Raji (cell line): Measurements from ENCODE around the gene CRIM1.

ENCODE experiments used
- POLR2A ChIP-seq: IDR thresholded peaks from 2 replicates; pipeline ENCODE4 v1.6.1; 2011; ENCODE audit warnings: low read depth, low read length, control low read depth; ENCODE audit not compliant: insufficient read depth

CRIM1 gene

GRCh38 chr2:36538335-36538734 lies 182.8 kb downstream of the CRIM1 start:
- no peak for TF ChIP-seq POLR2A

DNA sequence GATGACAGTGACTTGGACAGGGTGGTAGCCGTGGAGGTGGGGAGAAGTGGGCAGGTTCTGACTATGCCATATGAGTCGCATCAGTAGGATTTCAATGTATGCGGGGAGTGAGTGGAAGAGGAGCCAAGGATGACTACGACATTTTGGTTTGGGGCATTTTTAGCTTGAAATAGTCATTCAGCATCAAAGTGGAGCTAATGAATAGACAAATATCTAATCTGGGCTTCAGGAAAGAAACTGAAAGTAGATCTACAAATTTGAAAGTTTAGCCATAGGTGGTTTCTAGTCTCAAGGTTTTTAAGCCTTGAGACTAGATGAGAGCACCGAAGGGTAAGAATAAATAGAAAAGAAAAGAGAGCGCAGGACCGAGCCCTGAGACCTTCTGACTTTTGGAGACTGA lies 184.1 kb downstream of the CRIM1 start:
- TF ChIP-seq POLR2A, result no peak

- no peak for TF ChIP-seq POLR2A
Observed at GRCh38 chr2:36540986-36541754, 185.6 kb downstream of the CRIM1 start.

DNA sequence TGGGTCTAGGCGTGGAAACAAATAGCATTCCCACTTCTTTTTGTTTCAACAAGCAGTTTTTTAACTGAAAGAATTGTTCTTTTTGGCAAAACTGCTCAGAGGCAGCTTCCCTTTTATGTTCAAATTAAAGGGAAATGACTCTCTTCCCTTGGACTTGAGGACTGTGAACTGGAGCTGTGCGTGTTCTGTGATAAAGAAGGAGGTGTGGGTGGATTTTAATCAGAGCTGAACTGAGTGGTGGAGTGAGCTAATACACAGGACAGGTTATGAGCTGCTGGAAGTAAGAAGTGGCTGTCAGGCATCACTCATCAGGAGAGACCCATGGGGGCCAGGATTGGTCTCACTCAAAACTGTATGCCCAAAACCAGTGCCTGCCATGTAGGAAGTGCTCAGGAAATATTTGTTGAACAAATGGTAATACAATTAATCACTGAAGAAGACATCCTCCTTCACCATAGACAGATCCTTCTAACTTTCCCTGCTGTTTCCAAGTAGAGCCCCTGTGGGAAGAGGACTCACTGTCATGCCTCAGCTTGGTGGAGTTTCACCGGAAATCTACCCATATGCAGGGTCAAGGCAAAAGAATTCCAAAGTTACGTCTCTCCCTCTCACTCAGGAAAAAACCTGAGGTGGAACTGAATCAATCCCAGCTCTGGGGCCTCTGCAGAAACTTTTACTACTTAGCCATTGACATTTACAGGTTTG lies 186.5 kb downstream of the CRIM1 start:
- TF ChIP-seq POLR2A, result no peak

GRCh38 chr2:36544638-36545338 lies 189.2 kb downstream of the CRIM1 start:
- TF ChIP-seq POLR2A, result no peak

DNA sequence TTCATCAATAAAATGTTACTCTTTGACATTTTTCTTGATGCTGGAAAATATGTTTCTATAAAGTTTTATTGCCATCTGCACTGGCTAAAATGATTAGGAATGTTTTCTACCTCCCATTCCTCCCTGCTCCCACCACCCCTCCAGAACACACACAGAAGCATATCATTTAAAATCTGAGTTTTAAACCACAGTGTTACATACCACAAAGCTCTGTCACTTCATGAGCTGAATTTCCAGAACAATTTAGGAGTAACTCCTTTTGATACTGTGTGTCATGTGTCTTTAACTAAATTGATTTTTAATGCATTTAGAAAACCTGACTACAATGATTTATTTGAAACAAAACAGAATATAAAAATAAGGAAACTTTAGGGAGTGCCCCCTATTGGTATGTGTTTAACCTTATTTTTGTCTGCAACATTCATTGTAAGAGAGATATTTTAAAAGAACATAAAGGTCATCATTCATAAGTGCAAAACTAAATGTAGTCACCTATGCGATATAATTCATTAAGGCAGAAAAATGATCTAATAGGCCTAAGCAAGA lies 190.4 kb downstream of the CRIM1 start:
- no peak for TF ChIP-seq POLR2A

GRCh38 chr2:36547906-36548305 lies 192.3 kb downstream of the CRIM1 start:
- TF ChIP-seq POLR2A, result no peak

DNA sequence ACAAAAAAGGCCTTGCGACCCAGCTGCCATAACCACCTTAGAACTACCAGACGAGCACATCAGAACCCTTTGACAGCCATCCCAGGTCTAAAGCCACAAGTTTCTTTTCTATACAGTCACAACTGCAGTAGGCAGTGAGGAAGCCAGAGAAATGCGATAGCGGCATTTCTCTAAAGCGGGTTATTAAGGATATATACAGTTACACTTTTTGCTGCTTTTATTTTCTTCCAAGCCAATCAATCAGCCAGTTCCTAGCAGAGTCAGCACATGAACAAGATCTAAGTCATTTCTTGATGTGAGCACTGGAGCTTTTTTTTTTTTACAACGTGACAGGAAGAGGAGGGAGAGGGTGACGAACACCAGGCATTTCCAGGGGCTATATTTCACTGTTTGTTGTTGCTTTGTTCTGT lies 193.6 kb downstream of the CRIM1 start:
- no peak for TF ChIP-seq POLR2A

DNA sequence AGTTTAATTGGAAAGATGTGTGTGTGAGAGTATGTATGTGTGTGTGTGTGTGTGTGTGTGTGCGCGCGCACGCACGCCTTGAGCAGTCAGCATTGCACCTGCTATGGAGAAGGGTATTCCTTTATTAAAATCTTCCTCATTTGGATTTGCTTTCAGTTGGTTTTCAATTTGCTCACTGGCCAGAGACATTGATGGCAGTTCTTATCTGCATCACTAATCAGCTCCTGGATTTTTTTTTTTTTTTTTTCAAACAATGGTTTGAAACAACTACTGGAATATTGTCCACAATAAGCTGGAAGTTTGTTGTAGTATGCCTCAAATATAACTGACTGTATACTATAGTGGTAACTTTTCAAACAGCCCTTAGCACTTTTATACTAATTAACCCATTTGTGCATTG lies 194.4 kb downstream of the CRIM1 start:
- no peak for TF ChIP-seq POLR2A

GRCh38 chr2:36553683-36554082 lies 198.1 kb downstream of the CRIM1 start:
- no peak for TF ChIP-seq POLR2A

DNA sequence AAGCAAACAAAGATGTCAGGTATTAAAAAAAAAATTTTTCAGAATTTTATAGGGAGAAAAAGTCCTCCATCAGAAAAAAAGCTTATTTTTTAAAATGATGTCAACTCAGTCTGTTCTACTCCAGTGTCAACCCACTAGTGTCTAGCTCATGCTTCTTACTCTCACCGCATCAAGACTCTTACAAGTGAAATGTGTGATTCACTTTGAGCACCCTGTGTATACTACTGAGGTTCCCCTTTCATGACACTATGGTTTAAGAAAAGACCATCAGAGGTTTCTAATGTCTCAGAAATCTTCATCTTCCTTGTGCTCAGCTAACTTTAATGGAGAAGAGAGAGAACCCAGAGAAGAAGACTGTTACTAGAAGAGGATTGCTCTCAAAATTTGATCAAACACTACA lies 199.0 kb downstream of the CRIM1 start:
- TF ChIP-seq POLR2A, result no peak

DNA sequence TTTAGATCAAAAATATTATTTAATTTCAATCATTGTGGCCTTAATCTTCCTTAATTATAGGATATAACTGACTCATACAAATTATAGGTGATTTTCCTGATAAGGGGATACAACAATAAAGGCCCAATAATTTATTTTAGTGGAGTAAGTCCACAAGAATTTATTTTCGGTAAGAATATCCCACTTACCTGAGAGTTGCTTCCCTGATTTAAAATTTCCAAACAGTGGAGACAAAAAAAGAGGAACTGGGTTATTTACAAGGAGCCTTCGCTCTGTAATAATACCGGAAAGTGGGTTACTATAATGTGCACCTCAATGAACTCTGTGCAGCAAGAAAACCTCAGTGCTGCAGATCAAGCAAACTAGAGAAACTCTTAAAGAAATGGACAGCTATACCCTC lies 200.2 kb downstream of the CRIM1 start:
- TF ChIP-seq POLR2A, result no peak

- no peak for TF ChIP-seq POLR2A
Observed at GRCh38 chr2:36556842-36557241, 201.3 kb downstream of the CRIM1 start.

GRCh38 chr2:36559221-36559942 lies 203.8 kb downstream of the CRIM1 start:
- TF ChIP-seq POLR2A, result no peak

DNA sequence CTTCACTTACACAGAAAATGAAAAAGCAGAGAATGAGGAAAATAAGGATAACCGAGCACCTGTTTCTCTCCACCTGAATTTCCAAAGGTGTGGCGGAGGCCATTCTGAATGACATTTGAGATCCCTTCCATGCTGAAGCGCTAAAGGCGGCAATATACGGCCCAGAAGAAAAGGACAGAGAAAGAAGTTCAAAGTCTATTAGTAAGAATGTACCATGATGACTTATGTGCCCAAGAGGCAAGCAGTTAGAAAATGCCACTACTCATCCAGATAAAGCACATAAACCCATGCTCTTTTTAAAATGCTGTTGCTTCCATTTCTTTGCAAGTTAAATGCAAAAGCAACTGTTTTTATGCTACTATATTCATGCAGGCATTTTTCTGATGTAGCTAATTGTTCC lies 205.1 kb downstream of the CRIM1 start:
- TF ChIP-seq POLR2A, result no peak

GRCh38 chr2:36561237-36561944 lies 205.8 kb downstream of the CRIM1 start:
- TF ChIP-seq POLR2A, result no peak
